Uterus (tissue), 2 donors: ENCODE results near the gene SYNRG.

Experiments
- POLR2A ChIP-seq, 2 donors: fragments of 450-650 bp; IDR thresholded peaks; one replicate each; pipeline ENCODE4 v1.6.1; 2016; ENCODE audit warnings: antibody characterized with exemption in 2 of 2, mild to moderate bottlenecking in 1 of 2, moderate library complexity in 1 of 2
- TF ChIP-seq, protein P1 (sequence below), 4 experiments: fragments of 200-600 bp in 2 of 4; fragments of 450-650 bp in 2 of 4; sonication (generic) in 2 of 4; IDR thresholded peaks; one replicate each; pipeline ENCODE4 v1.5.1; 2016 to 2019; ENCODE audit warnings: antibody characterized with exemption in 4 of 4, mild to moderate bottlenecking in 2 of 4, moderate library complexity in 1 of 4

DNA sequence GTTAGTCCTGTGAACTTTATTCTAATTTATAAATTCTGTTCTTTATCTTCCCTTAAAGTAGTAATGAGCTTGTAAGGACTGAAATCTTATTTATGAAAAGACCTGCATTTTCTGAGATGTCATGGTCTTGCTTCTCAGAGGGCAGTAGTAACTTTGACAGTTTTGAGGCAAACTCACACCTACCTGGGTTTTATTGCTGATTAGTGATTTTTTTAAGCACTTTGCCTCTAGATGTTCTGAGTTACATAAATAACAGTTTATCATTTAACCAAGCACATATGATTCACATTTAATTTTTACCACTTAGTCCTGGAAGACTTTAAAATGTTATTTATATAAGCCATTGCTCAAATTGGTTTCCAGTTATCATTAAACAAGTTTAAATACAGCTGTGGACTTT, 108.8 kb downstream of the SYNRG start:
- TF ChIP-seq, protein P1, sequence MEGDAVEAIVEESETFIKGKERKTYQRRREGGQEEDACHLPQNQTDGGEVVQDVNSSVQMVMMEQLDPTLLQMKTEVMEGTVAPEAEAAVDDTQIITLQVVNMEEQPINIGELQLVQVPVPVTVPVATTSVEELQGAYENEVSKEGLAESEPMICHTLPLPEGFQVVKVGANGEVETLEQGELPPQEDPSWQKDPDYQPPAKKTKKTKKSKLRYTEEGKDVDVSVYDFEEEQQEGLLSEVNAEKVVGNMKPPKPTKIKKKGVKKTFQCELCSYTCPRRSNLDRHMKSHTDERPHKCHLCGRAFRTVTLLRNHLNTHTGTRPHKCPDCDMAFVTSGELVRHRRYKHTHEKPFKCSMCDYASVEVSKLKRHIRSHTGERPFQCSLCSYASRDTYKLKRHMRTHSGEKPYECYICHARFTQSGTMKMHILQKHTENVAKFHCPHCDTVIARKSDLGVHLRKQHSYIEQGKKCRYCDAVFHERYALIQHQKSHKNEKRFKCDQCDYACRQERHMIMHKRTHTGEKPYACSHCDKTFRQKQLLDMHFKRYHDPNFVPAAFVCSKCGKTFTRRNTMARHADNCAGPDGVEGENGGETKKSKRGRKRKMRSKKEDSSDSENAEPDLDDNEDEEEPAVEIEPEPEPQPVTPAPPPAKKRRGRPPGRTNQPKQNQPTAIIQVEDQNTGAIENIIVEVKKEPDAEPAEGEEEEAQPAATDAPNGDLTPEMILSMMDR (IDR thresholded peaks at IDR 0.05), result no peak
- TF ChIP-seq POLR2A (IDR thresholded peaks at IDR 0.05), result no peak
